Anterior cingulate cortex (tissue), 58 donors: Measurements from ENCODE around the gene KISS1R.

Source experiments
- DNase-seq, 58 donors: peaks; one replicate each; lab custom pipeline; 2025; lab: John Stamatoyannopoulos, UW

The KISS1R gene

GRCh38 chr19:917323-918151 is at the start of gene KISS1R:
TSS of gene KISS1R (plus strand) at chr19:917333. CDS start at chr19:917503, 170 bp downstream.
- DNase-seq = no peak

- DNase-seq = no peak
Measured at GRCh38 chr19:867855-868457, 49.2 kb upstream of the KISS1R start.

DNA sequence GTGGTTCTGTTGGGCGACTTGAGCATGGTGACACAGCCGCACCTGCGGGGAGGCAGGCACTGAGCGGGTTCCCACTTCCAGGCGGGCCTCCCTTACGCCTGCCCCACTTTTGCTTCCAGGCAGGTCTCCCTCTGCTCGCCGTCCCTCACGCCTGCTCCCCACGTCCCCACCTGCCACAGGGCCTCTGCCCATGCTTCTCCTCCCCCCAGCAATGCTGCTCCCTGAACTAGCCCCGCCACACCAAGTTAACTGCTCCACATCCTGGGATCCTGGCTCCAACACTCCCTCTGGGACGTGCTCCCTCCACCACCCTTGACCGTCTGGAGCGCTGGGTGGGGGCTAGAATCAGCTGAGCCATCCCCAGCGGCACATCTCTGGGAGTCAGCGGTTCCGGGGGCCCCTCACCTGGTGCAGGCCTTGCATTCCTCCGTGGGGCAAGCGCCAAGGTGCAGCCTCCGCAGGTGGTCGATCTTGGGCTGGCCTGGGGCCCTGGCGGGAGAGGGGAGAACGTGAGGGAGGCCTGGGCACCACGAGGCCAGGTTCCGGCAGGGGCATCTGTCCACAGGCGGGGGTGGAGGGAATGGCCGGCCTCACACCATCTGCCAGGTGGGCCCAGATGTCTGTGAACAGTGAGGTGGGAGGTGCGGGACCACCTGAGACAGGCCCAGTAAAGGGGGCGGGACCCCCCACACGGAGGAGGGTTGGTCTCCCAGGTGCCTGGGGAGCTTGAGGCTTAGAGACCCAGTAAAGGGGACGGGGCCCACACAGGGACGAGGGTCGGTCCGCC is 48.5 kb upstream of the KISS1R start:
- DNase-seq = no peak

DNA sequence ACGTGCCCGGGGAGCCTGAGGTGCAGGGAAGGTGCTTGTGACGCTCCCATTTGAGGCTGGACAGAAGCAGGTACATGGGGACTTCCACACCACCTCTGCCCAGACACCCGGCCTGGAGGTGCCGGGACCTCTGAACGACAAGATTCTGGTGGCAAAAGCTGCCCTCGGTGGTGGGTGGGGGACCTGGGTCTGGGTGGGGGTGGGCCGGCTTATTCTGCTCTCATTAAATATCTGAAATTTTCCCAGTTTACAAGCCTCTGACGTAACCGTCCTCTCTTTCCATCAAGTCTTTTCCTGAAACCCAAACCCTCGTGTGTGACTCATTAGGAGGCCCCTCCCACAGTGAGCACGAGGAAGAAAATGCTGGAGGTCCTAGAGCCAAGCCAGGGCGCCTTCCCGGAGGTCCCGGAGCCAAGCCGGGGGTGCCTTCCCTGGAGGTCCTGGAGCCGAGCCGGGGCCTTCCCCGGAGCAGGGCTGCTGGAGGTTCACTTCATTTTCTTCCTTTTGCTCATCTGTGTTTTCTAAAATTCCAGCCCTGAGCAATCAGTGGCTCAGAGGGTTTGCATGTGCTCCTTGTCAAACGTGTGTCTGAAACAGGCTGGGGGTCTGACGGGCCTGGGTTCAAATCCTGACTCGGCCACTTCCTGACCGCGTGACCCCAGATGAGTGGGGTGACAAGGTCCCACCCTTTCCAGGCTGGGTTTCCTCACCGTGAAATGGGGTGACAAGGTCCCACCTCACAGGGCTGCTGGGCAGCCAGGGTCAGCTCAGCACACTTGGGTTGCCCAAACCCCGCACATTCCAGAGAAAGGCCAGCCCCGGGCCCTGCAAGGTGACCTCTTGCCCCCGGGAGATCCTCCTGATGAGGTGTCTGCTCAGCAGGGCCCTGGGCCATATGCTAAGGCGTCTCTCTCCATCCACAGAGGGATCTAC is 47.6 kb upstream of the KISS1R start:
- no peak for DNase-seq

DNA sequence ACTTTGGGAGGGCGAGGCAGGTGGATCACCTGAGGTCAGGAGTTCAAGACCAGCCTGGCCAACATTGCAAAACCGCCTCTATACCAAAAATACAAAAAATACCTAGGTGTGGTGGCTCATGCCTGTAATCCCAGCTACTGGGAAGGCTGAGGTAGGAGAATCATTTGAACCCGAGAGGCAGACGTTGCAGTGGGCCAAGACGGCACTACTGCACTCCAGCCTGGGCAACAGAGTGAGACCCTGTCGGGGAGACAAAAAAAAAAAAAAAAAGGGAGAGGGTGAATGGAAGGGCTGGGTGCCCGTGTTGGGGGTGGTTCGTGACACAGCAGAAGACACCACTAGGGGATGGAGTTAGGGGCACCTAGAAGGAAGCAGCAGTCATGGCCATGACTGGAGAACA is 46.8 kb upstream of the KISS1R start:
- DNase-seq = no peak

- DNase-seq = peak in 31 of 58 donors; percentile 11 to 62 (median 34)
Measured at GRCh38 chr19:870963-871401, 46.2 kb upstream of the KISS1R start.

GRCh38 chr19:871446-872265 is 45.5 kb upstream of the KISS1R start:
- peak in 4 of 58 donors; percentile 23 to 51 (median 38) for DNase-seq

DNA sequence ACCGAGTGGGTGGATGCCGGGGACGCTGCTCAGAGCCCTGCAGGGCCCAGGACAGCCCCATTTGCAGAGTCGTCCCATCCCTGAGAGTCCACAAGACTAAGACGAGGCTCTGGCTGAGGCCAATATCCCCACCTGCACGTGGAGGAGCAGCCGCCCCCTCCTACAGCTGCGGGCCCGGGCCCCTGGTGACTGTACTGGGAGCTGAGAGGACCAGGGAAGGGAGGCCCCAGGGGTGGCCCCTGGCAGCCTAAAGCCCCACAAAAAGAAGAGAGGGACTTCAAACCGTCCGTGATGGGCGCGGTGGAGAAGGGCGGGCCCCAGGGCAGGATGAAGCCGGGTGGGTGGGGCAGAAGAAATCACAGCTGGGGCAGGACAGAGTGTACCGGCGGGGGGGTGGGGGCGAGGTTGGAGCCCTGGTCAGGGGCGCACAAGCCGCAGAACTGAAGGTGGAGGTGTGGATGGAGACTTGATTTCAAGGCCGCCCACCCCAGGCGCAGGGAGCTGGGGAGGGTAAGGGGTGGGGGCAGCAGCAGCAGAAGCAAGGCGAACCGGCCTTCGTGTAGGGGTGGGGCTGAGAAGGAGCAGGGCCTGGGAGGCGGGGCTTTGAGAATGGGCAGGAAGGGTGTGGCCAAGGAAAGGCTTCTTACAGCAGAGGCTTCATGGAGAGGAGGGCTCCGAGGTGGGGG is 44.7 kb upstream of the KISS1R start:
- no peak for DNase-seq

DNA sequence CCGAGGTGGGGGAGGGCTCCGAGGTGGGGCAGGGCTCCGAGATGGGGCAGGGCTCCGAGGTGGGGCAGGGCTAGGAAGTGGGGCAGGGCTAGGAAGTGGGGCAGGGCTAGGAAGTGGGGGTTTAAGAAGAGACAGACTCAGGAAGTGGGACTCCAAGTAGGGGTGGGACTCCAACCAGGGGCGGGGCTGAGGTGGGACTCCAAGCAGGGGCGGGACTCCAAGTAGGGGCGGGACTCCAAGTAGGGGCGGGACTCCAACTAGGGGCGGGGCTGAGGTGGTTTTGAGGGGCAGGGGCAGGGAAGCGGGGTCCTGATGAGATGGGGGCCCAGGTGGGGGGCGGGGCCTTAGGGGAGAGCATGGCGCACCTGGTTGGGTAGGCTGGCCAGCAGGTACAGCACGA is 44.0 kb upstream of the KISS1R start:
- peak in 1 of 58 donors; percentile 33 for DNase-seq

- no peak for DNase-seq
Measured at GRCh38 chr19:873561-874041, 43.5 kb upstream of the KISS1R start.

DNA sequence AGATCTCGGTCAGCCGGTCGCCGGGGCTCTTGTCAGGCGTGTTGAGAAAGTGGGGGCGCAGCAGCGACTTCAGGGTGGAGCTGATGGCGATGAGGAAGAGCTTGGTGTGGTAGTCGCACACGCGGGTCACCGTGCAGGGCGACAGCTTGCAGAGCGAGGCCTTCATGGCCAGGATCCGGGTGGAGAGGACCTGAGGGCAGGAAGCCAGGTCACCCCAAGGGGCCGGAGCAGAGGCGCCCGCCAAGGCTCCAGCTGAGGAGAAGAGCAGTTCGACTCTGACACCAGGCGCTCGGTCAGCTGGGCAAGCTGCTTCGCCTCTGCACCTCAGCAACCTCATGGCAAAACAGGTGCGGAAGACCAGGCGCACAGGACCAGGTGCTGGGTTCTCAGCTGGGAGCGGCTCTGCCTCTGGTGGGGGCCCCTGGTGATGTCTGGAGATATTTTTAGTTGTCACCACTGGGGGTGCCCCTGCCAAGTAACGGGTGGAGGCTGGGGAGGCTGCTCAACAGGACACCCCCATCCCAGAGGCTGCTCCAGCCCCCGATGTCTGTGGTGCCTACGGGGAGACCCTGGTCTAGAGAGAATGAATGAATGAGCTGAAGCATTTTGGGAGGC is 41.8 kb upstream of the KISS1R start:
- DNase-seq = no peak

GRCh38 chr19:876089-876488 is 41.0 kb upstream of the KISS1R start:
- DNase-seq = peak in 4 of 58 donors; percentile 14 to 29 (median 21)

- no peak for DNase-seq
Measured at GRCh38 chr19:876780-877314, 40.3 kb upstream of the KISS1R start.

DNA sequence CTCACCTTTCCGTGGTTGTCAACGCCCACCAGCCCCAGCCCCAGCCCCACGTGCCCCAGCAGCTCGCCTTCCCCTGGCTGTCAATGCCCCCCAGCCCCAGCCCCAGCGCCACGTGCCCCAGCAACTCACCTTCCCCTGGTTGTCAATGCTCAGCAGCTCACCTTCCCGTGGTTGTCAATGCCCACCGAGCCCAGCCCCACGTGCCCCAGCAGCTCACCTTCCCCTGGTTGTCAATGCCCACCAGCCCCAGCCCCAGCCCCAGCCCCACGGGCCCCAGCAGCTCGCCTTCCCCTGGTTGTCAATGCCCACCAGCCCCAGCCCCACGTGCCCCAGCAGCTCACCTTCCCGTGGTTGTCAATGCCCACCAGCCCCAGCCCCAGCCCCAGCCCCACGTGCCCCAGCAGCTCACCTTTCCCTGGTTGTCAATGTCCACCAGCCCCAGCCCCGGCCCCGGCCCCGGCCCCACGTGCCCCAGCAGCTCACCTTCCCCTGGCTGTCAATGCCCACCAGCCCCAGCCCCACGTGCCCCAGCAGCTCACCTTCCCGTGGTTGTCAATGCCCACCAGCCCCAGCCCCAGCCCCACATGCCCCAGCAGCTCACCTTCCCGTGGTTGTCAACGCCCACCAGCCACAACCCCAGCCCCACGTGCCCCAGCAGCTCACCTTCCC is 39.0 kb upstream of the KISS1R start:
- peak in 1 of 58 donors; percentile 14 for DNase-seq

DNA sequence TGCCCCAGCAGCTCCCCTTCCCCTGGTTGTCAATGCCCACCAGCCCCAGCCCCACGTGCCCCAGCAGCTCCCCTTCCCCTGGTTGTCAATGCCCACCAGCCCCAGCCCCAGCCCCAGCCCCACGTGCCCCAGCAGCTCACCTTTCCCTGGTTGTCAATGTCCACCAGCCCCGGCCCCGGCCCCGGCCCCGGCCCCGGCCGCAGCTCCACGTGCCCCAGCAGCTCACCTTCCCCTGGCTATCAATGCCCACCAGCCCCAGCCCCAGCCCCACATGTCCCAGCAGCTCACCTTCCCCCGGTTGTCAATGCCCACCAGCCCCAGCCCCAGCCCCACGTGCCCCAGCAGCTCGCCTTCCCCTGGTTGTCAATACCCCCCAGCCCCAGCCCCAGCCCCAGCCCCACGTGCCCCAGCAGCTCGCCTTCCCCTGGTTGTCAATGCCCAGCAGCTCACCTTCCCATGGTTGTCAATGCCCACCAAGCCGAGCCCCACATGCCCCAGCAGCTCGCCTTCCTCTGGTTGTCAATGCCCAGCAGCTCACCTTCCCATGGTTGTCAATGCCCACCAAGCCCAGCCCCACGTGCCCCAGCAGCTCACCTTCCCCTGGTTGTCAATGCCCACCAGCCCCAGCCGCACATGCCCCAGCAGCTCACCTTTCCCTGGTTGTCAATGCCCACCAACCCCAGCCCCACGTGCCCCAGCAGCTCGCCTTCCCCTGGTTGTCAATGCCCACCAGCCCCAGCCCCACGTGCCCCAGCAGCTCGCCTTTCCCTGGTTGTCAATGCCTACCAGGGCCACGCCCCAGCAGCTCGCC is 38.2 kb upstream of the KISS1R start:
- peak in 3 of 58 donors; percentile 21 to 42 (median 24) for DNase-seq
